Activated T-cell treated with anti-CD3 and anti-CD28 coated beads, Interleukin-2, amount 50 U/mL, for 72 hours (primary cell): ENCODE measurements around the gene AKR1B15. TPM values are rescaled to one million over a fixed set of nuclear protein-coding genes. Genes with fewer than 3 reads are reported as not detected.

Experiments
- ATAC-seq, 2 donors: fragments of 150-1000 bp; cut with Tn5 transposase; replicated peaks in 1 of 2; 2 replicates each; pipeline ENCODE4 v1.10.0; 2021; ENCODE audit warnings: moderate library complexity in 2 of 2, mild to moderate bottlenecking in 1 of 2
- DNase-seq, 2 donors: peaks; one replicate each; pipeline ENCODE4 v3.0.0; 2021 to 2022; ENCODE audit warnings: mixed read lengths in 1 of 2
- H3K27ac Mint-ChIP-seq: one replicate; pipeline ENCODE4 v1.8.0; 2022; ENCODE audit warnings: mild to moderate bottlenecking, moderate library complexity, mixed read lengths
- H3K27me3 Mint-ChIP-seq: one replicate; pipeline ENCODE4 v1.8.0; 2022; ENCODE audit warnings: low read depth, mixed read lengths
- H3K36me3 Mint-ChIP-seq, 2 donors: one replicate each; pipeline ENCODE4 v1.8.0; 2022; ENCODE audit warnings: mixed read lengths in 2 of 2, mild to moderate bottlenecking in 1 of 2; ENCODE audit not compliant: insufficient read depth in 2 of 2
- H3K4me1 Mint-ChIP-seq: one replicate; pipeline ENCODE4 v1.8.0; 2022; ENCODE audit warnings: low read depth, mixed read lengths
- H3K4me3 Mint-ChIP-seq, 2 donors: one replicate each; pipeline ENCODE4 v1.8.0; 2022; ENCODE audit warnings: mild to moderate bottlenecking in 2 of 2, mixed read lengths in 2 of 2, moderate library complexity in 2 of 2
- H3K9me3 Mint-ChIP-seq, 2 donors: one replicate each; pipeline ENCODE4 v1.8.0; 2022; ENCODE audit warnings: mixed read lengths in 2 of 2
- total RNA-seq, 2 donors: library from RNA; stranded (reverse); gene quantifications; one replicate each; pipeline ENCODE4 v1.2.3, GENCODE V29; 2022

Gene AKR1B15
- total RNA-seq, result not detected

GRCh38 chr7:134548877-134549276, at the start of gene AKR1B15:
TSS of gene AKR1B15 (plus strand) at chr7:134549110. CDS start at chr7:134564620, 15,510 bp downstream.
- H3K27ac Mint-ChIP-seq, result no peak within 1 kb of the TSS
- ATAC-seq, result peak; percentile 81 to 96
- peaks cover 10% of the 10 kb centered on the region for H3K27me3 Mint-ChIP-seq
- DNase-seq, result peak; percentile 35 to 62
- no peaks in the 10 kb centered on the region for H3K36me3 Mint-ChIP-seq
- no peaks in the 10 kb centered on the region for H3K9me3 Mint-ChIP-seq
- peaks cover 13% of the 10 kb centered on the region for H3K4me1 Mint-ChIP-seq
- peak within 1 kb of the TSS in 1 of 2 donors; percentile 65 for H3K4me3 Mint-ChIP-seq

- H3K9me3 Mint-ChIP-seq, result no peaks in the 10 kb centered on the region
- no peaks in the 10 kb centered on the region for H3K4me1 Mint-ChIP-seq
- no peak for DNase-seq
- H3K36me3 Mint-ChIP-seq, result no peaks in the 10 kb centered on the region
- peaks cover 12% of the 10 kb centered on the region for H3K27me3 Mint-ChIP-seq
- H3K27ac Mint-ChIP-seq, result no peak overlapping the region
- H3K4me3 Mint-ChIP-seq, result no peak overlapping the region
- no peak for ATAC-seq
These were observed 48.5 kb upstream of the AKR1B15 start for GRCh38 chr7:134500406-134500805.

GRCh38 chr7:134500982-134501381, 47.9 kb upstream of the AKR1B15 start:
- Mint-ChIP-seq H3K4me1 (no peaks in the 10 kb centered on the region), H3K36me3 (no peaks in the 10 kb centered on the region), H3K4me3 (no peak overlapping the region), H3K27ac (no peak overlapping the region), H3K27me3 (peaks cover 12% of the 10 kb centered on the region), H3K9me3 (no peaks in the 10 kb centered on the region)
- DNase-seq, result no peak
- ATAC-seq, result no peak

GRCh38 chr7:134502463-134503371, 46.2 kb upstream of the AKR1B15 start:
- H3K4me3 Mint-ChIP-seq, result no peak overlapping the region
- H3K4me1 Mint-ChIP-seq, result no peaks in the 10 kb centered on the region
- no peaks in the 10 kb centered on the region for H3K9me3 Mint-ChIP-seq
- no peak overlapping the region for H3K27ac Mint-ChIP-seq
- ATAC-seq (no peak), DNase-seq (no peak)
- H3K36me3 Mint-ChIP-seq, result no peaks in the 10 kb centered on the region
- peaks cover 12% of the 10 kb centered on the region for H3K27me3 Mint-ChIP-seq

GRCh38 chr7:134504660-134505164, 44.2 kb upstream of the AKR1B15 start:
- Mint-ChIP-seq H3K4me3 (no peak overlapping the region), H3K9me3 (no peaks in the 10 kb centered on the region), H3K36me3 (no peaks in the 10 kb centered on the region), H3K27ac (no peak overlapping the region), H3K4me1 (no peaks in the 10 kb centered on the region), H3K27me3 (peaks cover 12% of the 10 kb centered on the region)
- DNase-seq (no peak), ATAC-seq (no peak)

GRCh38 chr7:134505856-134506255, 43.1 kb upstream of the AKR1B15 start:
- Mint-ChIP-seq H3K9me3 (no peaks in the 10 kb centered on the region), H3K4me1 (no peaks in the 10 kb centered on the region), H3K27ac (no peak overlapping the region), H3K4me3 (no peak overlapping the region), H3K27me3 (peaks cover 7% of the 10 kb centered on the region), H3K36me3 (no peaks in the 10 kb centered on the region)
- no peak for DNase-seq
- no peak for ATAC-seq

GRCh38 chr7:134509010-134509409, 39.9 kb upstream of the AKR1B15 start:
- H3K4me1 Mint-ChIP-seq, result peaks cover 11% of the 10 kb centered on the region

GRCh38 chr7:134510646-134511045, 38.3 kb upstream of the AKR1B15 start:
- DNase-seq, result no peak
- peaks cover 16% of the 10 kb centered on the region for H3K4me1 Mint-ChIP-seq
- H3K9me3 Mint-ChIP-seq, result no peaks in the 10 kb centered on the region

More at GRCh38 chr7:134509010-134509409, 39.9 kb upstream of the AKR1B15 start:
- Mint-ChIP-seq H3K27ac (no peak overlapping the region), H3K4me3 (no peak overlapping the region), H3K36me3 (no peaks in the 10 kb centered on the region), H3K9me3 (no peaks in the 10 kb centered on the region), H3K27me3 (no peaks in the 10 kb centered on the region)
- DNase-seq (no peak), ATAC-seq (no peak)

GRCh38 chr7:134512271-134512670, 36.6 kb upstream of the AKR1B15 start:
- peak in 1 of 2 donors; percentile 26 for ATAC-seq
- Mint-ChIP-seq H3K4me3 (no peak overlapping the region), H3K4me1 (peaks cover 16% of the 10 kb centered on the region), H3K27ac (no peak overlapping the region), H3K9me3 (no peaks in the 10 kb centered on the region), H3K36me3 (no peaks in the 10 kb centered on the region), H3K27me3 (peaks cover 20% of the 10 kb centered on the region)
- DNase-seq, result no peak

More at GRCh38 chr7:134510646-134511045, 38.3 kb upstream of the AKR1B15 start:
- Mint-ChIP-seq H3K27ac (no peak overlapping the region), H3K27me3 (peaks cover 7% of the 10 kb centered on the region), H3K4me3 (no peak overlapping the region), H3K36me3 (no peaks in the 10 kb centered on the region)
- no peak for ATAC-seq

- Mint-ChIP-seq H3K36me3 (no peaks in the 10 kb centered on the region), H3K9me3 (no peaks in the 10 kb centered on the region), H3K27me3 (peaks cover 24% of the 10 kb centered on the region), H3K4me3 (no peak overlapping the region), H3K4me1 (peaks cover 16% of the 10 kb centered on the region), H3K27ac (no peak overlapping the region)
- ATAC-seq, result peak; percentile 78 to 80
- peak; percentile 36 to 44 for DNase-seq
These were observed 35.6 kb upstream of the AKR1B15 start for GRCh38 chr7:134513169-134513752.

GRCh38 chr7:134514106-134514505, 34.8 kb upstream of the AKR1B15 start:
- DNase-seq (no peak), ATAC-seq (no peak)
- Mint-ChIP-seq H3K27me3 (peaks cover 28% of the 10 kb centered on the region), H3K27ac (no peak overlapping the region), H3K4me1 (peaks cover 16% of the 10 kb centered on the region), H3K36me3 (no peaks in the 10 kb centered on the region), H3K4me3 (no peak overlapping the region), H3K9me3 (no peaks in the 10 kb centered on the region)

- no peaks in the 10 kb centered on the region for H3K9me3 Mint-ChIP-seq
- H3K27ac Mint-ChIP-seq, result no peak overlapping the region
- peaks cover 16% of the 10 kb centered on the region for H3K4me1 Mint-ChIP-seq
- H3K27me3 Mint-ChIP-seq, result peaks cover 28% of the 10 kb centered on the region
- DNase-seq, result peak; percentile 23 to 49
- no peak overlapping the region for H3K4me3 Mint-ChIP-seq
- no peaks in the 10 kb centered on the region for H3K36me3 Mint-ChIP-seq
- ATAC-seq, result peak; percentile 44 to 51
These were observed 34.2 kb upstream of the AKR1B15 start for GRCh38 chr7:134514663-134515062.
